ENCODE results near the gene NCOA3. TPM values are rescaled to one million over a fixed set of nuclear protein-coding genes. Genes with fewer than 3 reads are reported as not detected.

Gene NCOA3
- total RNA-seq, 1 experiment from 2014 or later, result 31.1 TPM

- Histone ChIP-seq H3K4me1 (ENCODE audit: insufficient read depth, low read length) (peaks cover 44% of the 10 kb centered on the region), H3K4me2 (ENCODE audit: low read length) (0 out of 2 replicates have a peak overlapping the region, but pooled peaks have one; percentile 72), H3K9ac (ENCODE audit: low read length) (no peak overlapping the region), H3K79me2 (ENCODE audit: low read length) (peaks cover 90% of the 10 kb centered on the region), H3K4me3 (ENCODE audit: low read length) (no peak overlapping the region), H3F3A (ENCODE audit: low read length, unreplicated experiment) (no peaks in the 10 kb centered on the region), H3K27ac (ENCODE audit: low read length) (no peak overlapping the region), H3K9me2 (replicated peaks; ENCODE audit: low read length) (no peaks in the 10 kb centered on the region), H4K20me1 (ENCODE audit: low read length) (no peaks in the 10 kb centered on the region), H3K36me3 (ENCODE audit: low read depth, low read length) (peaks cover 16% of the 10 kb centered on the region), H3K27me3 (ENCODE audit: low read length) (no peaks in the 10 kb centered on the region), H2AFZ (ENCODE audit: low read length) (peak overlapping the region; percentile 33; the same call in 1 of the 2 replicates), H3K9me3 (ENCODE audit: low read length) (no peaks in the 10 kb centered on the region)
- ATAC-seq (no peak), DNase-seq (peak; percentile 26)
- intact Hi-C loops (cut with micrococcal nuclease), result loop anchor here (5.0 kb wide), 1 partner anchor 48 kb away; no protein-coding TSS in a partner anchor
- CTCF ChIA-PET, result no interaction called here
- TF ChIP-seq EZH2phosphoT487 (IDR thresholded peaks at IDR 0.05; ENCODE audit: borderline replicate concordance, low read length), result no peak
- TF ChIP-seq EZH2 (IDR thresholded peaks at IDR 0.05; ENCODE audit: low read length, unreplicated experiment), result no peak
- TF ChIP-seq CTCF (conservative IDR thresholded peaks at IDR 0.05; ENCODE audit: low read depth, low read length), result no peak
- BruUV-seq (replicated peaks), result no TSS peak
- POLR2A ChIA-PET (ENCODE audit: unreplicated experiment), result interaction anchor here (0.7 kb wide), 1 partner anchor 43 kb away, joined by 3 read pairs; no protein-coding TSS in a partner anchor
These were observed 73.1 kb downstream of the NCOA3 start for GRCh38 chr20:47574616-47575364.

- intact Hi-C loops (cut with micrococcal nuclease), result loop anchor here (1.0 to 5.0 kb wide), 2 partner anchors 8 to 46 kb away; no protein-coding TSS in a partner anchor
- Histone ChIP-seq H2AFZ (ENCODE audit: low read length) (0 out of 2 replicates have a peak overlapping the region, but pooled peaks have one; percentile 12), H3K9me2 (replicated peaks; ENCODE audit: low read length) (no peaks in the 10 kb centered on the region), H3K36me3 (ENCODE audit: low read depth, low read length) (peaks cover 4% of the 10 kb centered on the region; the same call in 1 of the 2 replicates), H3K9me3 (ENCODE audit: low read length) (no peaks in the 10 kb centered on the region), H3K9ac (ENCODE audit: low read length) (peak overlapping the region; percentile 30), H3K4me3 (ENCODE audit: low read length) (peak overlapping the region; percentile 36), H3K79me2 (ENCODE audit: low read length) (peaks cover 93% of the 10 kb centered on the region), H3K27me3 (ENCODE audit: low read length) (no peaks in the 10 kb centered on the region), H3K27ac (ENCODE audit: low read length) (peak overlapping the region; percentile 67), H3F3A (ENCODE audit: low read length, unreplicated experiment) (no peaks in the 10 kb centered on the region), H3K4me1 (ENCODE audit: insufficient read depth, low read length) (peaks cover 44% of the 10 kb centered on the region), H4K20me1 (ENCODE audit: low read length) (no peaks in the 10 kb centered on the region), H3K4me2 (ENCODE audit: low read length) (peak overlapping the region; percentile 72)
- no TSS peak for BruUV-seq (replicated peaks)
- POLR2A ChIA-PET (ENCODE audit: unreplicated experiment), result interaction anchor here (0.6 to 0.9 kb wide), 3 partner anchors 32 to 1345 kb away, joined by 4 to 5 read pairs (median 4); no protein-coding TSS in a partner anchor
- CTCF ChIA-PET, result interaction anchor here (0.5 to 0.6 kb wide), 3 partner anchors 32 to 1045 kb away, joined by 3 read pairs; no protein-coding TSS in a partner anchor
- ATAC-seq (peak; percentile 92), DNase-seq (peak; percentile 93)
- TF ChIP-seq EZH2phosphoT487 (IDR thresholded peaks at IDR 0.05; ENCODE audit: borderline replicate concordance, low read length) (no peak), EZH2 (IDR thresholded peaks at IDR 0.05; ENCODE audit: low read length, unreplicated experiment) (no peak), CTCF (conservative IDR thresholded peaks at IDR 0.05; ENCODE audit: low read depth, low read length) (no peak)
These were observed 74.9 kb downstream of the NCOA3 start for GRCh38 chr20:47576516-47577033.
